GM12878 (cell line): ENCODE data around the gene SPRED3.

Experiments used
- CTCF ChIP-seq, 3 experiments: IDR thresholded peaks in 2 of 3; conservative IDR thresholded peaks in 1 of 3; 2 replicates each; pipeline ENCODE4 v1.5.1; 2011; ENCODE audit warnings: low read depth in 3 of 3, low read length in 3 of 3, mild to moderate bottlenecking in 3 of 3, control low read depth in 2 of 3, moderate library complexity in 2 of 3, inconsistent platforms in 1 of 3, mixed read lengths in 1 of 3; ENCODE audit not compliant: control insufficient read depth in 2 of 3, insufficient read depth in 1 of 3; ENCODE audit errors: extremely low read depth in 1 of 3
- FOS ChIP-seq: IDR thresholded peaks from 3 replicates; pipeline ENCODE4 v1.6.1; 2011; ENCODE audit warnings: borderline replicate concordance; ENCODE audit not compliant: insufficient read length; ENCODE audit errors: extremely low read depth
- POLR2A ChIP-seq: IDR thresholded peaks from 2 replicates; pipeline ENCODE4 v1.6.1; 2011; ENCODE audit warnings: low read depth, mild to moderate bottlenecking, low read length
- POLR2AphosphoS5 ChIP-seq: IDR thresholded peaks from 2 replicates; pipeline ENCODE4 v1.6.1; 2011; ENCODE audit warnings: mild to moderate bottlenecking, low read length, inconsistent platforms

GRCh38 chr19:38355728-38356725 lies 32.5 kb upstream of the SPRED3 start:
- TF ChIP-seq FOS, result no peak
- no peak for TF ChIP-seq POLR2AphosphoS5
- TF ChIP-seq CTCF (IDR thresholded peaks at IDR 0.05 in 2 of 3, conservative IDR thresholded peaks at IDR 0.05 in 1 of 3; ENCODE audit: control insufficient read depth in 2 of 3, extremely low read depth in 1 of 3, insufficient read depth in 1 of 3, low read depth in 3 of 3, low read length in 3 of 3), result no peak
- TF ChIP-seq POLR2A, result no peak
